ENCODE results near the gene MLLT6. TPM values are rescaled to one million over a fixed set of nuclear protein-coding genes. Genes with fewer than 3 reads are reported as not detected.

MLLT6 gene
- total RNA-seq, 1 experiment from 2014 or later: 48.0 TPM

GRCh38 chr17:38707678-38708351 is 2.7 kb downstream of the MLLT6 start:
- ATAC-seq (no peak), DNase-seq (ENCODE audit: low spot score) (no peak)
- H3K4me3 Mint-ChIP-seq: peak overlapping the region; percentile 77
- TF ChIP-seq CREB1 (CRISPR knock-in tag; IDR thresholded peaks at IDR 0.05): no peak
- peaks cover 61% of the 10 kb centered on the region for H3K27me3 Mint-ChIP-seq (ENCODE audit: low read depth)
- H3K27ac Mint-ChIP-seq: no peak overlapping the region
- 0 out of 2 replicates have a peak, but pooled peaks cover 3% of the 10 kb centered on the region for H3K36me3 Mint-ChIP-seq
- POLR2A ChIA-PET: interaction anchor here (1.4 kb wide), 1 partner anchor 20 kb away, joined by 5 read pairs; no protein-coding TSS in a partner anchor
- peaks cover 55% of the 10 kb centered on the region for H3K4me1 Mint-ChIP-seq
- H3K9me3 Mint-ChIP-seq: no peaks in the 10 kb centered on the region
- CTCF ChIA-PET: interaction anchor here (1.4 to 4.9 kb wide), 3 partner anchors 11 to 150 kb away, joined by 13 to 28 read pairs (median 13); no protein-coding TSS in a partner anchor

- no peak overlapping the region for H3K4me3 Mint-ChIP-seq
- peaks cover 50% of the 10 kb centered on the region for H3K4me1 Mint-ChIP-seq
- H3K27ac Mint-ChIP-seq: 0 out of 2 replicates have a peak overlapping the region, but pooled peaks have one; percentile 50
- no peak for DNase-seq (ENCODE audit: low spot score)
- H3K27me3 Mint-ChIP-seq (ENCODE audit: low read depth): peaks cover 49% of the 10 kb centered on the region
- ATAC-seq: no peak
- 0 out of 2 replicates have a peak, but pooled peaks cover 3% of the 10 kb centered on the region for H3K36me3 Mint-ChIP-seq
- no peak for TF ChIP-seq CBFB (CRISPR knock-in tag; IDR thresholded peaks at IDR 0.05; ENCODE audit: low read depth)
- TF ChIP-seq GABPB1 (CRISPR knock-in tag; IDR thresholded peaks at IDR 0.05): no peak
- no peak for TF ChIP-seq ELF4 (CRISPR knock-in tag; IDR thresholded peaks at IDR 0.05; ENCODE audit: low read depth)
- TF ChIP-seq ZNF263 (CRISPR knock-in tag; IDR thresholded peaks at IDR 0.05; ENCODE audit: low read depth): no peak
- TF ChIP-seq ZNF232 (CRISPR knock-in tag; IDR thresholded peaks at IDR 0.05): no peak
- TF ChIP-seq MXD4 (CRISPR knock-in tag; IDR thresholded peaks at IDR 0.05; ENCODE audit: borderline replicate concordance): no peak
- TF ChIP-seq IRF2 (CRISPR knock-in tag; IDR thresholded peaks at IDR 0.05; ENCODE audit: borderline replicate concordance, low read depth): no peak
- TF ChIP-seq HMGXB4 (CRISPR knock-in tag; IDR thresholded peaks at IDR 0.05): no peak
- no peak for TF ChIP-seq ZNF138 (CRISPR knock-in tag; conservative IDR thresholded peaks at IDR 0.05)
- TF ChIP-seq MAX (CRISPR knock-in tag; IDR thresholded peaks at IDR 0.05): no peak
- no peak for TF ChIP-seq E2F4 (CRISPR knock-in tag; IDR thresholded peaks at IDR 0.05; ENCODE audit: borderline replicate concordance, low read depth)
- no peak for TF ChIP-seq ZNF219 (CRISPR knock-in tag; IDR thresholded peaks at IDR 0.05; ENCODE audit: borderline replicate concordance)
- no peak for TF ChIP-seq CTCF (IDR thresholded peaks at IDR 0.05)
- no peak for TF ChIP-seq HMGA2 (CRISPR knock-in tag; IDR thresholded peaks at IDR 0.05)
- no peak for TF ChIP-seq OVOL2 (CRISPR knock-in tag; IDR thresholded peaks at IDR 0.05; ENCODE audit: borderline replicate concordance)
- no peak for TF ChIP-seq AFF4 (CRISPR knock-in tag; IDR thresholded peaks at IDR 0.05; ENCODE audit: borderline replicate concordance)
- no peak for TF ChIP-seq ZNF396 (CRISPR knock-in tag; IDR thresholded peaks at IDR 0.05; ENCODE audit: borderline replicate concordance)
- TF ChIP-seq ZBTB43 (CRISPR knock-in tag; IDR thresholded peaks at IDR 0.05): no peak
- ChIA-PET POLR2A (interaction anchor here (1.5 kb wide), 1 partner anchor 10 kb away, joined by 4 read pairs; no protein-coding TSS in a partner anchor), CTCF (interaction anchor here (2.2 kb wide), 1 partner anchor 32 kb away, joined by 11 read pairs; no protein-coding TSS in a partner anchor)
- no peaks in the 10 kb centered on the region for H3K9me3 Mint-ChIP-seq
These were observed 4.2 kb downstream of the MLLT6 start for GRCh38 chr17:38709104-38709820.
